NCI-H524 (cell line): Measurements from ENCODE around the gene SRGAP1.

ENCODE experiments used
- DNase-seq, 2 experiments: peaks; one replicate each; lab custom pipeline; 2025; lab: John Stamatoyannopoulos, UW

The SRGAP1 gene

DNA sequence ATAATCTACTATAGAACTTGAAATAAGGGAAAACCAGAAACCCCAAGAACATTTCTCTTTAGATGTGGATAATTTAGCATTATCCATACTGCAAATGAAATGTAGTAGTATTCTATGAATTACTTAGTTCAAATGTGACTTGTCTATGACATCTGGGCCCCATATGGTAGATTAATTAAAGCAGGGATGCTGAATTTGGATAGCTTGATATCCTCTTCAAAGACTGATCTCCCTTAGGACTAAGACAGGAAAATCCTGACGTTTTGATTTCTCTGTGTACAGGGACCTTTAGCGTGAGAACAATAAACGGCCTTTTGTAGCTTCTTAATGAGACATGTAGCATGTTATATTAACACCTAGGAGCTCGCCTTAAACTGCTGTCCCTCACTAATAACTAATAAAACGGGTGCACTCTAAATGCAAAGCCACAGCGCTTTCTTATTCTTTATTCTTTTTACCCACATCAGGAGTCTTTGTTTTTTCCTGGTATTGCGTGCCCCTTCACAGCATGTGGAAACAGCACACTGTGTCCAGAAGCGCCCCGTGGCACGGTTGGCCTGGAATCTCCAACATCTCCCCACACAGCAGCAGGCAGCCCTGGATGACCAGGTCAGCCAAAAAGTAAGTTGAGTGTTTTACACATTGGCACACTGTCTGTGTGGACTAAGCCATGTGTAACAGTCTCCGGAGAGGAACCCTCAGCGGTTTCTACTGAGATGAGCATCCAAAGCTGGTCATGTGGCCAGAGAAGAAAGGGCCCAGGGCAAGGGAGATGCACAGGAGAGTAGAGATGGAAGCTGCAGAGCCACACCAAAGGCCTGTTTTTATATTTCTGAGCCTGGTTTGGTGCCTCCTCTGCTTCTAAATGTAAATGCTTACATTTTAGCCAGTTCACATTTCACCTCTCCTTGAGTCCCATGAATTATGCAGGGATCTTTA, 93.1 kb downstream of the SRGAP1 start:
- peak; percentile 82 to 94 for DNase-seq

DNA sequence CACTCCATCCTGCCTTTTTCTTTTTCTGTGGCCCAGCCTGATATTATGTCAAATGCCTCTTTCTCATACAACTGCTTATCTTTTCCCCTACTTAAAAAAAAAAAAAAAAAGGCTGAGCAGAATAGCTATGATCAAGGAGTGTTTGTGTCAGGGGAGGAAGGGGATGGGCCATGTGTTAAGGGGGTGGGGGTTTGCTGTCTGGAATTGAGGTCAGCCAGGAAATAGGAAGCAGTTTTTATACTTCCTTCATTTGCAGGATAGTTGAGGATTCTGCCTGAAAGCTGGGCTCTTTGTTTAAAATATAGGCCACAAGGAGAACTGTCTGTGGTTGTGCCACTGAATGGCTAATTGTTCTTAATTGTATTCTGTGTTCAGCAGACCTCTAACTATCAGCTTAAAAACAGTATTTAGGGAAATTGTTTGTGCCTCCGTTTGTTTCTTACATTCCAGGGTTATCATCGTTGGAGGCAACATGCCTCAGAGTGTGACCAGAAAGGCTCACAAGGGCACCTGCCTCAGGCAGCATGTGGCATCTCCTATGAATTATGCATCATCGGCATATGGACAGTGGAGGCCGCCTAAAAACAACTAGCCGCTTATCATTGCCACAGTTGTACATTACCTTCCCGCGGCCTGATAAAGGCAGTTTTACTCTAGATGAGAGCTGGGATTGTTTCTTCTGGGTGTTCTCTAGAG, 96.0 kb downstream of the SRGAP1 start:
- peak; percentile 76 to 94 for DNase-seq

DNA sequence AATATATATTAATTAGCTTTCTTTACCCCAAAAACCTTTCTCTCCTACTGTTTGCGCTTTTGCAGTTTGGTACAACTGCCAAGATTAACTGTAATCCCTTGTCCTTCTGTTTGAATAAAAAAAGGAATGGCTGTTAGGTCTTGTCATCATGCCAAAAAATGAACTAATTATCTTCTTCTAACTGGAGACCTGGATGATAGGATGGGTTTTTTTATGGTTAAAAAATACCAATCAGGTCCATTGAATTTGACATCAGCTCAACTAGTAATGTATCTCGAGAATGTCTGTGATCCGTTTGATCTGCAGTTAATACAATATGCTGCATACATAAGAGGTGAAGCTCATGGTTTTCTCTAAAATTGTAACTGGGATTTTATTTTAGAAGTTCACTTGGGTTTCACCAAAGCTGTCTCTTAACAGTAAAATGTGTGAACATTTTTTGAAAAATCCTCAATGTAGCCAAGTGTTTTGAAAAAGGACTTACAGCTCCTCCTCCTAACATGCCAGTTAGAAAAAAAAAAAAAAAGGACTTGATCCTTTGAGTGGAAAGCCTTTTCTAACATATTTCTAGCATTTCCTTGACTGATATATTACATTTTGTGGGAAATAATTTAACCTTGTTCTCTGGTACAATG, 96.8 kb downstream of the SRGAP1 start:
- peak; percentile 34 to 84 for DNase-seq

DNA sequence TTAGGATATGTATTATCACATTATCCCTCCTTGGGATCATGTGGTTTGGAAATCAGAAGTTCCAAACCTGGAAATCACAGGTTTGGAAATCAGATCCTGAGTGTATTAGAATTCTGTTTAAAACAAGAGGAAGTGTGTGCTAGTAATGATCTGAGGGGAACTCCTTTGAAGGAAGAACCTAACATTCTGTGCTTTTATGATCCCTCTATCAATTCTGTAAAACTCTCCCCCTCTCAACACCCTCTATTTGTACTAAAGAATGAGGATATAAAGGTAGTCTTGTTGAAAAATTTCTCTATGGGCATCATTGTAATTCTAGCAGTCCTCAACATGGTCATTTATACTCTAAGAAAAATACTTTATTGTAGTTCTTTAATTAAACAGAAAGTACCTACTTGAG, 97.4 kb downstream of the SRGAP1 start:
- peak in 1 of 2 experiments; percentile 22 for DNase-seq

DNA sequence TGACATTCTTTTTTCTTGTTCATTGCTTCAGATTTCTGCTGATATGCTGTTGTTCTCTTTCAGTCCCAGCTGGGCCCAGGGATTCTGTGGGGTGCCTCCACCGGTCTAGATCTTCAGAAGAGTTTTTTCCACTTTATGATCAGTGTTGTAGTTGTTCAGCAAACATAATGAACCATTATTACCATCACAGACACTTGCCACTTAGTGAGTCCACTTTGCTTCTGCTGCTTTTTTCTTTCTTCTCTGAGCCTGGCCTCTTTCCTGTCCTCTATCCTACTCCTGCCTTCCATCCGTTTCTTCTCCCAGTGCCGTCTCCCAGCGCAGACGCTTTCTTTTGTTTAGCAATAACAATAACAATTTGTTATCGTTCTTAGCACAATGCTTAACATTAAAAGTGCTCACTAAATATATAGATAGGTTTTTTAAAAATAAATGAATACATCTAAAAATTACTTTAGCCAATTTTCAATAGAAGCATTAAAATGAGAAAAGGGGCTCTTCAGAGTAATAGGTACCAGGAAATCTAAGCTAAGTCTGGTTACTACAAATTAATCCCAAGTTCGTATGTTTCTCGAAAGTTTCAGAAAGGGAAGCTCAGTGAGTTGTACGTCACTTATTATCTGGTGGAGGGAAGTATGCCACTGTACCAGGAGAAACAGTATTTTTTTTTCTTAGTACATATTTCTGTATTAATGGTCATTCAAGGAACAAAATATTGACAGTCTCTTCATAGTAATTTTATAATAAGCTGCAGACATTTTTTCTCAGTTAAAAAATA, 98.2 kb downstream of the SRGAP1 start:
- DNase-seq = no peak

DNA sequence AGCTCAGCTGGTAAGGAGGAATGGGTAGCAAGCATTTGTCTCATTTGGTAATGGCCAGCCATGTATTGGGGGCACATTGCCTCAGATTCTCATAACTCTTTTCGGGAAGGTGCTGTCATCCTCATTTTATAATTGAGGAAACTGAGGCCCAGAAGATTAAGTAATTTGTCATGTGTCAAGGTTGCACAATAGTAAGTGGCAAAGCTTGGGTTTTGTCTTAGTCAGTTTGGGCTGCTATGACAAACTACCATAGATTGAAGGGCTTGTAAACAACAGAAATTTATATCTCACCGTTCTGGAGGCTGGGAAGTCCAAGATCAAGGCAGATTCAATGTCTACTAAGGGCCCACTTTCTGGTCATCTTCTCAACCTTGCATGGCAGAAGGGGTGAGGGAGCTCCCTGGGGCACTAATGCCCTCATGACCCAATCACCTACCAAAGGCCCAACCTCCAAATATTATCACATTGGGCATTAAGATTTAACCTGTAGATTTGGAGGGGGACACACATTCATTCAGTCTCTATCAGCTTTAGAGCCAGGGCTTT, 99.6 kb downstream of the SRGAP1 start:
- DNase-seq = no peak

DNA sequence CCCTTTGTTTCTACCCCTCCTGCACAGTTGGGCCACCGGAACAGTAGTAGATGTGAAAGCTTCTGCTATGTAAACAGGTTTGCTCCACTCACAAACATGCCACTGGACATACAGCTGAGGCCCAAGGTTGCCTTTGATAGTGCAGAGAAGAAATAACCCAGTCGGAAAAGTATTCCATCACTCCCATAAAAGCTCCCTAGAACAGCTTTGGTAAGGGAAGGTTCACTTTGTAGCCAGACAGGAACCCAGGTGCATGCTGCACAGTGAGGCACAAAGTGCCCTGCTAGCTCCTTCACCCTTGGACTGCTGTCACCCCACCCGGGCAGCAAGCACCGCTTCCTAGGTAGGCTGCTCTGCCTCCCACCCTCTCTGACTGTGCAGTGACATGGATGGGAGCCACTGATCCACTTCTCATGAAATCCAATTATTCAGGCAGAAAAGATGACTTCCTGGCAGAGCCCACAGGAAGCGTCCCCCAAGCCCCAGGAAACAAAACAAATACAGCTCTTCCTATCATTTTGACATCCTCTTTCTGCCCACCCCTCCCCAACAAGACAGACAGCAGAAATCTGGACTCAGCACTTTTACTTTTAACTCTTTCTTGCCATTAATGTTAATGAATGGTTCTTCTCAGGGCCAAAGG, 100.2 kb downstream of the SRGAP1 start:
- no peak for DNase-seq

DNA sequence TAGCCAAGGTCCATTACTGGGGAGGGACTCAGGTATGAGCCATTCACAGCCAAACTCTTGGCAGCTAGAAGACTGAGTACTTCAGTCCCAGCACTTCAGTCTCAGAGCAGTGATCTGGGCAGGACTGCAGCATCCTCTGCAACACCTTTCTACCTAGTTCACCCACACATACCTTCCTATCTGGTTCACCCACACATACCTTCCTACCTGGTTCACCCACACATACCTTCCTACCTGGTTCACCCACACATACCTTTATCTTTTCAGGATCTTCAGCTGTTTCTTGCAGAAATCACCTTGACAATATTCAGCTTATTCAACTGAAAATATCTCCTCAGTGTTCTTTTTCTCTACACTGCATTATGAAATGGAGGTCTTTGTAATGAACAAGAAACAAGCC, 101.3 kb downstream of the SRGAP1 start:
- DNase-seq = no peak

GRCh38 chr12:63948211-63948610, 103.7 kb downstream of the SRGAP1 start:
- no peak for DNase-seq

GRCh38 chr12:63949902-63950301, 105.4 kb downstream of the SRGAP1 start:
- no peak for DNase-seq

GRCh38 chr12:63952995-63953394, 108.5 kb downstream of the SRGAP1 start:
- DNase-seq = peak; percentile 51 to 71

GRCh38 chr12:63955831-63956666, 111.5 kb downstream of the SRGAP1 start:
- no peak for DNase-seq

DNA sequence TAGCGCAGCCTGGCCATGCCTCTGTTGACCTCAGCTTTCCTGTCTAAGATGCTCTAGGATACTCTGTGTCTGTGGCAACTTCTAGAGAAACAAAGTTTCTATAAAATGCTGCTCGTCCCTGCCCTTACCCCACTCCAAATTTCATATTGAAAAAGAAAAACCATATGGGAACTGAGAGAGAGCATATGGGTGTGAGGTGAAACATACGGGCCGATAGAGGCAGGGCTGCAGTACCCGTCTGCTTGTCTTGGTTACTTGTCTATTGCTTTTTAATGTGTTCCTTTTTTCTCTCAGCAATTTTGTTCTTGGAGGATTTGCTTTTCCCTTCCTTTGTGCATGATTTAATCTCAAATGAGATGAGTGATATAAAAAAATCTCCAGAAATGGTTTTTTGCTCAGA, 113.0 kb downstream of the SRGAP1 start:
- DNase-seq = peak in 1 of 2 experiments; percentile 38

GRCh38 chr12:63958876-63959580, 114.5 kb downstream of the SRGAP1 start:
- no peak for DNase-seq

DNA sequence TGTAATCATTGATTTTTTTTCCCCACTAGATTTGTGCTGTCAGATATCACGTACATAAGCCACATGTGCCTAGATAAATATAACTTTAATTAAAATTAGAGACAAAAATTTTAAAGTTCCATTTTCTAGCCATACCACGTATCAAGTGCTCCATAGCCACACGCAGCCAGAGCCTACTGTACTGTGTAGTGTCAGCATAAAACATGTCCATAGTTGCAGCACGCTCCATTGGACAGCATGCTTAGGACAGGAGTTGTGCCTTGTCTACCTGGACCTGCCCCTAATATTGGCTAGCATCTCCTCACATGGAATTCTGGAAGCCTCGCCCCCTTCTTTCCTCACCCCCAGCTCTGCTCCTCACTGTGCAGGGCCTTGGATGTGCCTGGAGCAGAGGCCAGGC, 116.5 kb downstream of the SRGAP1 start:
- DNase-seq = no peak

DNA sequence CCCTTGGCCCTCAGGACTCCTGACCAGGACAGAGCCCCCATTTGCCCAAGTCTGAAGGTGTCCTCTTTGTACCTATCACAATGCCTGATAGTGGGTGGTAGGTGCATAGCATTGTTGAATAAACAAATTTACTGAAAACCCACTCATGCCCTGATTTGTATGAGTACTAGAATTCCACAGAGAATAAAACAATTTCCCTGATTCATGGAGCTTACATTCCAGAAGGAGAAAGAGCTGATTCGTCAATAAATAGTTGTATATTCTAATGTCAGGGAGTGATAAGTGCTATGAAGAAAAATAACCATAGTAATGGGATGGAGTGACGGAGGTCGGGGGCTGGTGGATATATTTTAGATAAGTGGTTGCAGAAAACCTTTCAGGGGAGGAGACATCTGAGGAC, 117.0 kb downstream of the SRGAP1 start:
- no peak for DNase-seq

- no peak for DNase-seq
Observed at GRCh38 chr12:63963868-63964267, 119.4 kb downstream of the SRGAP1 start.

GRCh38 chr12:63964301-63964700, 119.8 kb downstream of the SRGAP1 start:
- peak; percentile 60 to 71 for DNase-seq

DNA sequence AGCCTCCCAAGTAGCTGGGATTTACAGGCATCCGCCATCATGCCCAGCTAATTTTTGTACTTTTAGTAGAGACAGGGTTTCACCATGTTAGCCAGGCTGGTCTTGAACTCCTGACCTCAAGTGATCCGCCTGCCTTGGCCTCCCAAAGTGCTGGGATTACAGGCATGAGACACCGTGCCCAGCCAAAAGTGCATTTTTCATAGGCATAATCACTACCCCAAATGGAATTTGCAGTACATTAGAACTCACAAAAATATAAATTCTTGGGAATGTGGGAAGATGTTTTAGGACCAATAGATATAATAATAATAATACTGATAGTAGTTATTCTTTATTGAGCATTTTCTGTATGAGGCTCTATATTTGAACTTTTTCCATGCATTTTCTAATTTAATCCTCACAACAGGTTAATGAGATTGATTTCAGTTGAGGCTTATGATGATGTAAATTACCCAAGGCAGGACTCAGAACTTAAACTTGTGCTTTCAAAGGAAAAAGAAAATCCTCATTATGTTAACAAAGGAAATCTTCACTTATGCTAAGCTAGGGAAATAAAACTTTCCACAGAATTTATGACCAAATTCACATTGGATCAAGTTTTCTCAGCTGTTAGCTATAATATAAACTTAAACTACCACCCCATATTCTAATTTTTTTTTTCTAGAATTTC, 121.6 kb downstream of the SRGAP1 start:
- DNase-seq = no peak
